CD4-positive, alpha-beta T cell treated with Interleukin-6 at 100 ng/mL for 8 hours (primary cell): ENCODE results near the gene HIC2.
"Not testable (repeated sequence)": the region's sequence is repeated elsewhere in the genome, so short reads cannot be mapped to it uniquely, and the experiment has no call there.

Experiments
- DNase-seq: peaks from one replicate; pipeline ENCODE4 v3.0.0-alpha.2; 2020; ENCODE audit warnings: mixed read lengths, low spot score

Gene HIC2

GRCh38 chr22:21417227-21417746 is at the start of gene HIC2:
TSS of gene HIC2 (plus strand) at chr22:21417371. CDS start at chr22:21442832, 25,461 bp downstream.
- not testable (repeated sequence) for DNase-seq

GRCh38 chr22:21368603-21369310 is 48.4 kb upstream of the HIC2 start:
- not testable (repeated sequence) for DNase-seq

GRCh38 chr22:21375880-21376279 is 41.3 kb upstream of the HIC2 start:
- DNase-seq, result not testable (repeated sequence)

GRCh38 chr22:21383701-21384467 is 33.3 kb upstream of the HIC2 start, which contains the start of gene RIMBP3B:
TSS of gene RIMBP3B (plus strand) at chr22:21383751. CDS start at chr22:21383859, 108 bp downstream.
- DNase-seq, result not testable (repeated sequence)

- DNase-seq, result not testable (repeated sequence)
These were observed 32.5 kb upstream of the HIC2 start for GRCh38 chr22:21384468-21385357.

- DNase-seq, result not testable (repeated sequence)
These were observed 27.7 kb upstream of the HIC2 start for GRCh38 chr22:21389480-21389879.

GRCh38 chr22:21390013-21390412 is 27.2 kb upstream of the HIC2 start:
- not testable (repeated sequence) for DNase-seq

- not testable (repeated sequence) for DNase-seq
These were observed 22.6 kb upstream of the HIC2 start for GRCh38 chr22:21394613-21395012.

GRCh38 chr22:21401197-21401969 is 15.8 kb upstream of the HIC2 start:
- not testable (repeated sequence) for DNase-seq

- not testable (repeated sequence) for DNase-seq
These were observed 14.3 kb upstream of the HIC2 start for GRCh38 chr22:21402763-21403314.

- not testable (repeated sequence) for DNase-seq
These were observed 10.0 kb upstream of the HIC2 start for GRCh38 chr22:21407139-21407538.

- not testable (repeated sequence) for DNase-seq
These were observed 9.4 kb upstream of the HIC2 start for GRCh38 chr22:21407792-21408191.

GRCh38 chr22:21416375-21416774 is 796 bp upstream of the HIC2 start:
- not testable (repeated sequence) for DNase-seq

- DNase-seq, result not testable (repeated sequence)
These were observed 682 bp downstream of the HIC2 start for GRCh38 chr22:21417853-21418252.

- DNase-seq, result not testable (repeated sequence)
These were observed 1.9 kb downstream of the HIC2 start for GRCh38 chr22:21418974-21419638.

GRCh38 chr22:21420180-21420763 is 3.1 kb downstream of the HIC2 start:
- not testable (repeated sequence) for DNase-seq

GRCh38 chr22:21424084-21424709 is 7.0 kb downstream of the HIC2 start:
- not testable (repeated sequence) for DNase-seq

- not testable (repeated sequence) for DNase-seq
These were observed 17.4 kb downstream of the HIC2 start for GRCh38 chr22:21434378-21435233.
